Activated gamma-delta T cell treated with Interleukin-2 at 50 U/mL for 16 hours (primary cell): Measurements from ENCODE around the gene MOCS1.

Source experiments
- DNase-seq: peaks from one replicate; pipeline ENCODE4 v3.0.0-alpha.2; 2020

The MOCS1 gene

GRCh38 chr6:39901670-39902069, 32.6 kb downstream of the MOCS1 start:
- DNase-seq: no peak

- DNase-seq: no peak
Observed at GRCh38 chr6:39901116-39901655, 33.1 kb downstream of the MOCS1 start.

GRCh38 chr6:39899554-39900295, 34.5 kb downstream of the MOCS1 start:
- no peak for DNase-seq

DNA sequence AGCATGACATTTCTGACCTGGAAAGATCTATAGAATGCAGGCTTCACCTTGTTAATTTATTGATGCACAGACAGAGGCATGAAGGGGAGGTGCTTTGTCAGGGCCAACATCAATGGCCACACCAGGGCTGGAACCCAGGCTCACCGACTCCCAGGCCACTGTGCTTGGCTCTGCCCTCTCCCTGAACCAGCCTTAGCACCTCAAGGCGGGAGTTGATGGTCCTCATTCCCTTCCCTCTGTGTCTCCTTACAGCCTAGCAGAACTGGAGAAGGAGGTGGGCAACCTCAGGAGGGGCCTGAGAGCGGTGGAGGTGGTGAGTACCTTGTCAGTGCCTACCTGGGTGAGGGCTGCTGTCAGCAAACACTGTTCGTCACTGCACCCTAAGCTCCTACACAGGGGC, 35.6 kb downstream of the MOCS1 start:
- no peak for DNase-seq

GRCh38 chr6:39897698-39898097, 36.6 kb downstream of the MOCS1 start:
- DNase-seq: no peak

DNA sequence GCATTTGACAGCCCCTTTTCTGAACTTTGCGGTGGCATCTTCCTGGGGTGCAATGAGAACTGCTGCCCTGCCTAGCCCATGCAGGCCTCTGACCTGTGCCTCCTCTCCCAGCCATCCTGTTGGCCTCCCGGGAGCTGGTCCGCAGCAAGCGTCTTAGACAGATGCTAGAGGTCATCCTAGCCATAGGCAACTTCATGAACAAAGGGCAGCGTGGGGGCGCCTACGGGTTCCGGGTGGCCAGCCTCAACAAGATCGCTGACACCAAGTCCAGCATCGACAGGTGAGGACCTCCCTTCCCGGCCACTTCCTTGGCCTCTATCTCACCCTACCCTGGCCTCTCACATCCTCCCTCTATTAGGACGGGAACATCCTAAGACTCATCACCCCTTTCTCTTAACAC, 37.6 kb downstream of the MOCS1 start:
- no peak for DNase-seq

GRCh38 chr6:39893286-39893685, 41.0 kb downstream of the MOCS1 start:
- DNase-seq: no peak

DNA sequence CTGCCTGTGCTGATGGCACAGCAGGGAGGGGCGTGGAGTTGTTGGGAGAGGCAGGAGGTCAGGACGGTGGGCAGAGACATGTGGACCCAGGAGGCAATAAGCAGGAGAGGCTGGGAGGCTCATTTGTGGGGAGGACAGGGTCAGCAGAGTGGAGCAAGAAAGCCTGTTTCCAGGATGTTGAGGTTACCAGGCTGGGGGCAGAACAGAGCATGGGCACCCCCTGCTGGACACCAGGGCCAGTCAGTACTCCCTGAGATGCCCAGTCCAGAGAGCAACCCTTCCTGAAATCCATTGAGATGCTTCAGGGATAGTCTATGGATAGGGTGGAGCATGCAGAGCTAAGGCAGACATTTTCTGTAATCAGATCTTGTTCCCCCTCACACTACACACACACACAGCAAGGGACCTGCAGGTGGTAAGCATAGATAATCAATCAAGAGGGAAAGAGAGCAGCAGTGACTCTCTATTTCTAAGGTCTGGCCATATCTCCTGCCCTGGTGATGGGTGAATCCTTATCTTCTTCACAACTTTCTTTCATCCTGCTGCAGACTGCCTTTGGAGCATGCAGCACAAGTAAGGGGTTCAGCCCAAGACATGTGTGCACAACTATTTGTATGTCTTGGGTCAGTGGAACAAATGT, 41.7 kb downstream of the MOCS1 start:
- DNase-seq: no peak

DNA sequence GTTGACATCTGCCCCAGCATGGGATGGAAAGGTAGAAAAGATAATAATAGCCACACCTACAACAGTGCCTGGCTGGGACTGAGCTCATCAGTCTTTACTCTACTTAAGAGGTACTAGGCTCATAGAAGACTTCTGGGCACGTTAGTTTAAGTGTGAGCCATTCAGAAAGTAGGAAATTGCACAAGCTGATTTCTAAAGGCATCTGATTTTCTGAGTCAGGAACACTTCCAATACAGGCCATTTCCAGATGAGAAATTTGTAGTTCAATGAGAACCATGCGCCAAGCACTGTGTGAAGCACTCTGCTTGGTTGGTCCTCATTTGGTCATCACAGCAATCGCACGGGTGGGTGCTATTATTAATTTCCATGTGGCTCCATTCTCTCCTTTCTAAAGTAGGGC, 42.3 kb downstream of the MOCS1 start:
- no peak for DNase-seq

DNA sequence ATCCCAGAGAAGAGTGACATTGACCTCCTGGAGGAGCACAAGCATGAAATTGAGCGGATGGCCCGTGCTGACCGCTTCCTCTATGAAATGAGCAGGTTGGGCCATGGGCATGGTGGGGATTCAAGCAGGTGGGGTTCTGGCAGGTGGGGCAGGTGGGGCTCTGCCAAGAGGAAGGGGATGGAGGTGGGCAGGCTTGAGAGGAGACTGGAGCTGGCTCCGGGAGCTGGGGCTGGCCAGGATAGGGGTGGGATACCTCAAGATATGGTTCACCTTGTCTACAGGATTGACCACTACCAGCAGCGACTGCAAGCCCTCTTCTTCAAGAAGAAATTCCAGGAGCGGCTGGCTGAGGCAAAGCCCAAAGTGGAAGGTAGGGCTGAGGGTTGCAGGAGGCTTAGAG, 42.9 kb downstream of the MOCS1 start:
- DNase-seq: no peak

DNA sequence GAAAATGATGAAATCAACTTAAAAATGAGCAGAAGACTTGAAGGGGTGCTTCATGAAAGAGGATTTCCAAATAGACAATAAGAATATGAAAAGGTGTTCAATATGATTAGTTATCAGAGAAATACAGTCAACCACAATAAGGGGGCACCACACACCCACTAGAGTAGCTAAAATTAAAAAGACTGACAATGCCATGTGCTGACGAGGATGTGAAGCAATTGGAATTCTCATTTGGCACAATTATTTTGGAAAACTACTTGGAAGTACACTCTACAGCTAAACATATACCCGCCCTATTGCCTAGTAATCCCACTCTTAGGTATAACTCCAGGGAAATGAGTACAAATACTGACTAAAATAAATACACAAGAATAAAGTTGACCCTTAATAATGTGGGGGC, 45.0 kb downstream of the MOCS1 start:
- DNase-seq: no peak

DNA sequence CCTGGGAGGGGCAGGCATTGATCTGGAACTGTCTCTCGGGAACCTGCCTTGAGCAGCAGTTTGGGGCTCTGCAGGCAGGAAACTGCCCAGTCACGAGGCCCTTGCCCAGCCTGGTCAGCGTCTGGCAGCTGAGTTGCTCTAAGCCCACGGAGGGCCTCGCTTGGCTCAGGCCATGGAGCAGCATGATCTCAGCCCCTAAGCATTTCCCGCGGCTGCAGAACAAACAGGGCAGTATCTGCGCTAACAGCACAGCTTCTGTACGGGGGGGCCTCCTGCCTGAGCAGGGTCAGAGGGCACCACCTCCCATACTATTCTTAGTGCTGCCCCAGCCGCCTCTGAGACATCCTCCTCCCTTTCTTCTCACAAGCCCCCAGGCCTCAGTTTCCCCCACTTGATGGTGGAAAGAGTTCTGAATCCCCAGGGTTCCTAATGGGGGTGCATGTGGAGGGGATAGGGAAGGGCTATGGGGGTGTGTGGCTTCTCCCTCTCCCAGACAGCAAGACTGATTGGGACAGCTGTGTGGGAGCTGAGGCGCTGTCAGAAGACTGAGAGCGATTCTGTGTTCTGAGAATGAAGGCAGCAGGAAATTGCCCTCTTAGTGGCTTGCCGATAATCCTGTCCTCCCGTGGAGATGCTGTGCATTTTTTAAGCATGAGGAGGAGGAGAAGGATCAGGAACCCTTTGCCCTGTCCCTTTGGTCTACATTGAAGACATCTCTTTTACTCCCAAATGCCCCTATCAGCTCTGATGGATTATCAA, 46.4 kb downstream of the MOCS1 start:
- no peak for DNase-seq

DNA sequence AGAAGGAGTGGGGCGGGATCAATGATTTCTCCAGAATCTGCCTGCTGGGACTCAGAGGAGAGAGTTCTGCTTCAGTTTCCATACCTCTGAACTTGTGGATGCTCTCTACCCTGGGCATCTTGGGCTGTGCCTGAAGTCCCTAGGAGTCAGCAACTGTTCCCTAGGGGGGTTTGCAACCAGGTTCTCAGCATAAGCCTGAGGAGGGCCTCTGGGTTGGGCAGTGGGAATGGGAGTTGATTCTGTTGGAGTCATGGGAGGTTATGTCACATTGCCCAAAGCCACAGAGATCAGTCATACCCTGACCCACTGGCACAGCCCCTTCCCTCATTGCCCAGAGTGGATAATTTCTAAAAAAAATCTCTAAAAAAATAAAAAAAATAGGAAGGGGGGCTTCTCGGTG, 47.4 kb downstream of the MOCS1 start:
- DNase-seq: no peak

DNA sequence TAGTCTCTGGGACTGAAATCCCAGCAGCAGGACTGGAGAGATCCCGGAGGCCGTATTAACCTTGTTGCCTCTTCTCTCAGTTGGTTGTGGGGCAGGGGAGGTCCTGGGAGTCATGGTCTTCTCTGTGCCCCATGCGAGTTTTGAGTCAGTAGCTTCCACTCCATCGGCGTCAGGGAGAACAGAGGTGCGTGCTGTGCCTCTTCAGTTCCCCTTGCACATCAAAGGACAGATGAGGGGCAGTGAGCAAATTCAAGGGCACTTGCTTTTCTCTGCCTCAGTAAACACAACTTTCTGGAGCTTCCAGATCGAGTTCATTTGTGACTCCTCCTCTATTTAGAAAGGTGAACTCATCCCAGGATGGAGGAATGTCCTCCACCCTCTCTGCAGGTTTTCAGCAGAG, 48.6 kb downstream of the MOCS1 start:
- DNase-seq: no peak

DNA sequence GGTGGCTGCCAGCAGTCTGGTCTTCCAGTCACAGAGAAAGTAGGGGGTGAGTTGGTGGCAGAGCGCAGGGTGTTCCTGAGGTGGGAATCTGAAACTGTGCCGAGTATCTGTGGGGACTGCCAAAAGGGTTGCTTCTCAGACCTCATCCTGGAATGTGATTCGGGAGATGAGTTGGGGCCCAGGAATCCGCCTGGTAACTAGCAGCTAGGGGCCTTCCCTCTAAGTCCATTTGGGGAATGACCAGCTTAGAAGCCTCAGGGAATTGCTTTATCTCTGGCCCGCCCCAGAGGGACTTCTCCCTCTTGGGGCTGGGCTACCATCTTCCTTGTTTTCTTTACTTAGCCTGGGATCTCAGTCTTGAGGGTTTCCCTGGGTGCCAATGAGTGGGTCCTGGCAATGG, 49.6 kb downstream of the MOCS1 start:
- DNase-seq: no peak

DNA sequence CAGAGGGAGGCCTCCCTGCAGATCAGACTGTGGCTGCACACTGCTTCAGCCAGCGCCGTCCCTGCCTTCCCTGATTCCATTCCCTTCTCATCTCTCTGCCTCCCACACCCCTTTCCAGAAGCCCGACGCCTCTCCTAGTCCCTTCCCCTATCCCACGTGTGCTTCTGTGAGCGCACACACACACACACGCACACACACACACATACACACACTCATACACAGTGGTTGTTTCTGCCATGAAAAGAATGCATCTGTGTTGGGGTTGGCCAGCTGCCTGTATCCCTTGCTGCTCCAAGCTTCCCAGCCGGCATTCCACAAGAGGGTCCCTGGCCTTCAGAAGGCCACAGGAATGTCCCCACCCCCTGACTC, 51.7 kb downstream of the MOCS1 start:
- no peak for DNase-seq

GRCh38 chr6:39881851-39882530, 52.3 kb downstream of the MOCS1 start:
- DNase-seq: no peak

DNA sequence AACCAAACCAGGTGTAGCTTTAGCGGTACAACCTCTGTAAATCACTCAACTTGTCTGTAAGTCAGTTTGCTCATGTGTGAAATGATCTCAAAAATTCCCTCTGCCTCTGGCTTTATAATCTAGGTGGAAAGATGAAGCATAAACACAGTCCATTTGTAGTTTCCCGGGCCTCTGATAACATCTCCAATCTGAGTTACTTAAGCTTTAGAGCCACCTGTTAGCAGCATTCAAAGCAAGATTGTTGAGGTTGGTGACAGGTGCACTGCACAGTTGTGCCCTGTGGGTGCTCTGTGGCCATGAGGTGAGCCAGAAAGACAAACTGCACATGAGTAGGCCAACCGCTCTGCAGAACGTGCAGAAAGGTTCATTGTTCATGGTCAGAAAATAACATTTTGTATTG, 53.7 kb downstream of the MOCS1 start:
- no peak for DNase-seq

DNA sequence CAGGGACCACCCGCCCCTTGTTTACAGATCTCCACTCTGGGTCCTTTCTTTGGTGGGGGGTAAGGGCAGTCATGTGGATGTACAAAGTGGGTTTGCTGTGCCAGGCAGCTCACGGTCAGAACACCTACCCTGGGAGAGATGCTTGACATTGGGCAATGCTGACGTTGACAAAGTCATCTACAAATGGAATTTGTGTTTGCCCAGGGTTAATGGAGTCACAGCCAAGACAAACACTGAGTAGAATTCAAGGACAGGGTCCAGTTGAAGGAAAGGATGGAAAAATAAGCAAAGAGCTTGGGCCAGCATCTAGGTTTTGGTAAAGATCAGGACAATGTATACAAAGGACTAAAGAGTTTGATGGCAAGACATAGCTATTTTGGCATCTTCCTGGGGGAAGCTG, 54.7 kb downstream of the MOCS1 start:
- no peak for DNase-seq

DNA sequence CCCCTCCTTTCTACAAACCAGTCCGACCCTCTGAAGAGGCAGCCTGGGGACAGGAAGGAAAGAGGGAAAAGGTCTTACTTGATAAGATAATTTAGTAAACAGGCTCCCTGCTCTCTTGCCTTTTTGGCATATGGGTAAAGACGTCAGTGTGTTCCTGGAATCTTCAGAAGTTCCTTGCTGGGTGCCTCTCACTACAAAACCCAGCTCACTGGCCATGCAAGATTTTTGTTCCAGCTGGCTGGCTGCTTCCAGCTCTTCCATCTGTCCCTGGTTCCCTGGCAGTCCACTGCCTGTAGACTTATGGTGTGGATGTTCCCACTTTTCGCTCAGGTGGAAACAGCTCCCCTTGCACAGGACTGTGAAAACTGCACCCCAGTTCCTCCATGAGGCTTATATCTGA, 57.4 kb downstream of the MOCS1 start:
- no peak for DNase-seq

DNA sequence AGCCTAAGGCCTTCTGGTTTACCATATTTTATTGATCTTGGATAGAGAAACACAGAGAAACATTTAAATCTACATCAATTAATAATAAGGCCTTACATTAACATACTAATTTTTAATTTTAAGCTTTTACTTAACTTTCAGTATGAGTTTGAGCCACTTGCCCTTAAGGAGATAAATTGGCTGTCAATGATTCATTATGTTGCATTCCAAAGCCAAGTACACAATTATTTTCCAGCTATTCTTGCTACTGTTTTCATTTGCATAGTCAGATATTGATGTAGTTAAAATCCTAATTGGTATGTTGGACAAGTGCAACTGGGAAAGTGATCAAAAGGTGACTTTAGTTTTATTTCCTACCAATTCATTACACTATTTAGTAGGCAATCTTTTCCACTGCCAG, 58.2 kb downstream of the MOCS1 start:
- no peak for DNase-seq

- DNase-seq: no peak
Observed at GRCh38 chr6:39873439-39873838, 60.8 kb downstream of the MOCS1 start.

- DNase-seq: no peak
Observed at GRCh38 chr6:39870950-39871349, 63.3 kb downstream of the MOCS1 start.
